GM12864 (cell line): ENCODE results near the gene CTNND1.

Source experiments
- DNase-seq: peaks from one replicate; pipeline ENCODE4 v3.0.0-alpha.2; 2011; ENCODE audit warnings: low read depth
- H3K4me3 ChIP-seq: 2 replicates; pipeline ENCODE4 v1.5.1; 2011; ENCODE audit warnings: mild to moderate bottlenecking, low read depth, low read length, control low read depth
- TF ChIP-seq, protein P1 (sequence below): IDR thresholded peaks from 2 replicates; pipeline ENCODE4 v1.5.1; 2011; ENCODE audit warnings: low read depth, mild to moderate bottlenecking, moderate library complexity, low read length, control low read depth, inconsistent platforms; ENCODE audit errors: missing control alignments

The CTNND1 gene

DNA sequence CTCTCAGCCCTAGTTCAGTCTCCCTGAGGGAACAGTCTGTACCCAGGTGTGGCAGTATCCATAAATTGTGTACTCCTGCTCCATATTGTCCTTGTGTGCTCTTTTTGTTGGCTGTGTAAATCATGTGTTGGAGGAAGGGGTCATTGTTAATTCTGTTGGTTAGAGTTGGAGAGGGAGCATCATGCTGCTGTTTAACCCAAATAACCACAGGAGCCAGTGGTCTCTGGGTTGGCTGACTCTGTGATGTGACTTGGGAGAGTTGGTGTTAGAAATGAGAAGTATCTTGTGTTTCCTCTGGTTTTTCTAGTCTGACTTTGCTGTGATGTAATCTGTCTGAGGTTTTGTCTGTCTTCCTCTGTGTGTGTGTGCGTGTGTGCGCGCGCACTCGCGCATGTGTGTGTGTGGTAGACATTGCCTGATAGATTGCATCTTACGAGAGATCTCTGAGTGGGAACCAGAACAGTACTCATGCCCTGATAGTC lies 30.5 kb downstream of the CTNND1 start:
- H3K4me3 ChIP-seq, result no peak overlapping the region
- DNase-seq, result peak; percentile 60
- TF ChIP-seq, protein P1, sequence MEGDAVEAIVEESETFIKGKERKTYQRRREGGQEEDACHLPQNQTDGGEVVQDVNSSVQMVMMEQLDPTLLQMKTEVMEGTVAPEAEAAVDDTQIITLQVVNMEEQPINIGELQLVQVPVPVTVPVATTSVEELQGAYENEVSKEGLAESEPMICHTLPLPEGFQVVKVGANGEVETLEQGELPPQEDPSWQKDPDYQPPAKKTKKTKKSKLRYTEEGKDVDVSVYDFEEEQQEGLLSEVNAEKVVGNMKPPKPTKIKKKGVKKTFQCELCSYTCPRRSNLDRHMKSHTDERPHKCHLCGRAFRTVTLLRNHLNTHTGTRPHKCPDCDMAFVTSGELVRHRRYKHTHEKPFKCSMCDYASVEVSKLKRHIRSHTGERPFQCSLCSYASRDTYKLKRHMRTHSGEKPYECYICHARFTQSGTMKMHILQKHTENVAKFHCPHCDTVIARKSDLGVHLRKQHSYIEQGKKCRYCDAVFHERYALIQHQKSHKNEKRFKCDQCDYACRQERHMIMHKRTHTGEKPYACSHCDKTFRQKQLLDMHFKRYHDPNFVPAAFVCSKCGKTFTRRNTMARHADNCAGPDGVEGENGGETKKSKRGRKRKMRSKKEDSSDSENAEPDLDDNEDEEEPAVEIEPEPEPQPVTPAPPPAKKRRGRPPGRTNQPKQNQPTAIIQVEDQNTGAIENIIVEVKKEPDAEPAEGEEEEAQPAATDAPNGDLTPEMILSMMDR, result no peak

DNA sequence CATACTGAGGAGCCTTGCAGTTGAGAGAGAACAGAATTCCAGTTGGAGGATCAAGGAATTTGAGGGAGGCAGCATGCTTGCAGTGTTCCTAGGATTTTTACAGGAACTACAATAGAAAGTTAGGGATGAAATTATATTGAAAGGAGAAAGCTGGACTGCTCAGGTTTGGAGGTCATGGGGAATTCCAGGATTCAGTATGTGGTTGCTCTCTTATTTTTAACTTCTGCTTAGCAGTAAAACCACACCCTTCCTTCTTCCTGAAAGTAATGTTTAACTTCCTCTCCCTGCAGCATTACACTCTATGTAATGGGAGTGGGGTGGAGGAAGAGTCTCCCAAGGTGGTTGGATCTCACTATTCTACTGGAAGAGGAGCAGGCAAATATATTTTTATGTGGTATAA lies 31.3 kb downstream of the CTNND1 start:
- TF ChIP-seq, protein P1, result no peak
- H3K4me3 ChIP-seq, result no peak overlapping the region
- DNase-seq, result no peak

DNA sequence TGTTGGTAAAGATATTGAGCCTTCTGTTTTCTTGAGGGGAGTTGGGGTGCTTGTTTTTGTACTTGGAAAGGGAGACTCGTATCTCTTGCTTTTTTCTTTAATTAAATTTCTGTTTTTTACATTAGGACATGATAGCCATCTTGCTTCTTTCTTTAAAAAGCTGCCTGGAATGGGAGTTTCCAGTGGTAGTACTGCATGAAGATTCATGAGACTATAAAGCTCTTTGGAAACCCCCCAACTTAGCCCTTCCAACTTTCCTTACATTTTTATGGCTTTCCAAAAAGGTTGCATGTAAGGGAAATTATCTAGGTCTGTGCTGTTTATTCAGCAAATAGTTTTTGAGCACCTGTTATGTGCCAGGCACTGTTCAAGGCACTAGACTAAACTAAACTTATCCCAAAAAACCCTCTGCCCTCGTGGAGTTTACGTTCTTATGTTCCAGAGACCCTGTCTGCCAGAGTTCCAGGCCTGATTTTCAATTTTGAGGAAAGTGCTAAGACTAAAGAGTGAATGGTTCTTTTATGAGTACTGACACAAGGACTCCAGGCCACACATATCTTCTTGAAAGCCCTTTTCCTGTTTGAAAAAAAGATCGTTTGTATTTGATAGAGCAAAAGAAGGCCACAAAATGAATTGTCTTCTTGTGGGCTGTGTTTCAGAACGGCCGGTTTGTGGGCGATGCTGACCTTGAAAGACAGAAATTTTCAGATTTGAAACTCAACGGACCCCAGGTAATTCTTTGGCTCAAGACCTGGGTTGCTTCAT lies 31.9 kb downstream of the CTNND1 start:
- no peak for DNase-seq
- TF ChIP-seq, protein P1, result no peak
- H3K4me3 ChIP-seq, result no peak overlapping the region

DNA sequence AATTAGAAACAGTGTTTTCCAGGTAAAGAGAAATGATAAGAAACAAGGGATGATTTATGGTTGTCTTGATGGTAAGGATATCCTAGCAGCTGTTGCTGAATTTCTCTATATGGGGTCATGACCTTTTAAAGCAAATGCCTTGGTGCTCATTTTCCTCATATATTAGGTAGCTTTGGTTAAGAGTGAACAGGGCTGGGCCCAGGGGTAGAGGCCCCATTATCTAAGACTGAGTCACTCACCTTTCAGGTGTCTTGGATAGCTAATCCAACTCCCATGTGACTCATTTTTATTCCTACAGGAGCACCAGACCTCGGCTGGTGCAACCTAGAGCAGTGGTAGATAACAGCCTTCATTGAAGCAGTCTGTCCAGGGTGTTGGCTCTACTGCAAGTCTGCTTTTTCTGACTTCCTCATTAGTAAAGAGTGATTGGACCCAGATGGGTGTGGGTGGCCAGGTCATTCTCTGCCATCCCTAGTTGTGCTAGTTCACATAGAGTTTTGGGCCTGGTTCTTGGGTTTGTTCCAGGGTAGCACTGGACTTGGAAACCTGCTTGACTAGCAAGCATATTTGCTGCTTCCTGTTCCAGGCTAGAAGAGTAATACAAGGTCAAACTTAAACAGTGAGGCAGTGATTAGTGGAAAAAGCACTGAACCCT lies 37.4 kb downstream of the CTNND1 start:
- TF ChIP-seq, protein P1, result no peak
- no peak overlapping the region for H3K4me3 ChIP-seq
- DNase-seq, result no peak

DNA sequence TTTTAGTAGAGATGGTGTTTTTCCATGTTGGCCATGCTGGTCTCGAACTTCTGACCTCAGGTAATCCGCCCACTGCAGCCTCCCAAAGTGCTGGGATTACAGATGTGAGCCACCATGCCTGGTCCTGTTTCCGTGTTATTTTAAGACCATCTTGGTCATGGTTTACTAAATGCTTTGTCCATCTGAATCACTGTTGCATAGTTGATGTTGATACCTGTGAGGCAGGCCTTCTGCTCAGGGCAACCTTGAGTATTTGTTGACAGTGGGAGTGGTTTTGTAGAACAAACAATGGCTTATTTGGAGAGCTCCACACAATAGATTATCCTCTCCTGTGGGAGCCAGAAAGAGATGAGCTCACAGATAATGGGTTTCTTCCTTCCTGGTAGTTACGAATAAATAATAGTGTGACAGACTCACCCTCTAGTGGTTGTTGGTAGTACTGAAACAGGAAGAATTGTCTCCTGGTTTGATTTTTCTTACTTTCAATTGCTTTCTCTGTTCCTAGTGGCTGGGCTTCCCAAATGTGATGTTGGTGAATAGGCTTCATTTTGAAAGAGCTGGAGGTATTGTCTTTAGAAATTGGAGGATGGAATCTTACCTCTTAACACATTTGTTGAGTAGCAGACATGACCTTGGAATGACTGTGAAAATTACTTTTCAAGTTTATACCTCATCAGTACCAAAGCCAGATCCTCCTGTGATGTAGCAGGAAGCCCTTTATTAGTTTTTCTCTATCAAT lies 39.0 kb downstream of the CTNND1 start:
- TF ChIP-seq, protein P1, result peak; percentile 82
- H3K4me3 ChIP-seq, result no peak overlapping the region
- DNase-seq, result peak; percentile 29

DNA sequence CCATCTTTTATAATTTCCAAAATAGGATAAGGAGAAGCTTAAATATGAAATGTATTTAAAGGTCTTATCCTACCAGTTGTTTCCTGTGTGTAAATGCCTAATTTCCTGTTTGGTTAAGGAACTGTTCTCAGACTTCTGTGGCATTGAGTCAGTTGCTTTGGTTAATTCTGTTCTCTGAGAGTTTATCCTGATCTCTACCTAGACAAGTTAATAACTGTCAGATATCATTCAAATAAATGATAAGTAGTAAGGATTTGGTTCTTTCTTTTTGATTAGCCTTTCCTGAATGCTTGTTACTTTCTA lies 39.5 kb downstream of the CTNND1 start:
- DNase-seq, result no peak
- TF ChIP-seq, protein P1, result no peak
- no peak overlapping the region for H3K4me3 ChIP-seq
